Endothelial cell of umbilical vein (primary cell): ENCODE measurements around the gene UNC119.

Experiments
- EZH2 ChIP-seq: IDR thresholded peaks from 2 replicates; pipeline ENCODE4 v1.6.1; 2012; ENCODE audit warnings: borderline replicate concordance, low read depth, mild to moderate bottlenecking, moderate library complexity, low read length, inconsistent platforms; ENCODE audit not compliant: severe bottlenecking
- FOS ChIP-seq: IDR thresholded peaks from 2 replicates; pipeline ENCODE4 v1.6.1; 2011; ENCODE audit warnings: mild to moderate bottlenecking, low read length, moderate library complexity, borderline replicate concordance; ENCODE audit not compliant: insufficient read depth
- GATA2 ChIP-seq: IDR thresholded peaks from 2 replicates; pipeline ENCODE4 v1.7.0; 2011; ENCODE audit warnings: low read depth, mild to moderate bottlenecking, moderate library complexity, mixed read lengths, low read length; ENCODE audit not compliant: insufficient read length, insufficient read depth
- MYC ChIP-seq: IDR thresholded peaks from one replicate; pipeline ENCODE4 v1.6.1; 2011; ENCODE audit warnings: mild to moderate bottlenecking, low read depth, low read length
- POLR2A ChIP-seq: IDR thresholded peaks from 2 replicates; pipeline ENCODE4 v1.6.1; 2012; ENCODE audit warnings: low read depth, mild to moderate bottlenecking, control low read depth, low read length
- POLR2AphosphoS5 ChIP-seq: IDR thresholded peaks from 2 replicates; pipeline ENCODE4 v1.6.1; 2012; ENCODE audit warnings: low read depth, mild to moderate bottlenecking, control low read depth, low read length, moderate library complexity; ENCODE audit not compliant: insufficient read depth
- TF ChIP-seq, protein P1 (sequence below), 2 donors: IDR thresholded peaks; 1 replicate in 1 of 2; 2 replicates in 1 of 2; pipeline ENCODE4 v1.5.1; 2011; ENCODE audit warnings: low read length in 2 of 2, mild to moderate bottlenecking in 2 of 2, moderate library complexity in 2 of 2, control low read depth in 1 of 2, inconsistent platforms in 1 of 2, low read depth in 1 of 2; ENCODE audit not compliant: insufficient read depth in 1 of 2; ENCODE audit errors: extremely low read depth in 1 of 2
- TF ChIP-seq, protein P2 (sequence below): IDR thresholded peaks from 2 replicates; pipeline ENCODE4 v1.6.1; 2011; ENCODE audit not compliant: insufficient read depth, insufficient read length

DNA sequence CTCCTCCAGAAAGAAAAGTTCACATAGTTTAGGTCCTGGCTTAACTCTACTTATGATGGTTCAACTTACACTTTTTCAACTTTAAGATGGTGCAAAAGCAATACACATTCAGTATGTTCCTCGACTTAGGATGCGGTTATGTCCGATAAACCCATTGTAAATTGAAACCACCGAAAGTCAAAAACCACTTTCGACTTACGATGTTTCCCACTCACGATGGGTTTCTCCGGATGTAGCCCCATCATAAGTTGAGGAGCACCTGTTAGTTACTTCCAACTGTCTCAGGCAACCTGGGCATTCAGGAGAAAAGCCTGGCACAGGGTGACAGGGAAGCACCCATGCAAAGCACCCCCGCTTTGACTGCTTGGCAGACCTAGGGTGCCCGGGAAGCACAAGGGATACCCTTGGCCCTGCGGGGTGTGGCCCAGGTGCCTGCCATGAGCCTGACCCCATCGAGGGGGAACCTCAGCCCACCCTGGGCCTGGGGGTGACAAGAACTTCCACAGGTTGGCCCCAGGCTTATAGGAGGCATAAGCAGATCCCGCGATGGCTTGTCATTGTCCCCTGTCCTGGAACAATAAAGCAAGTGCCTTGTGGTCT lies 14.0 kb downstream of the UNC119 start:
- TF ChIP-seq, protein P1, sequence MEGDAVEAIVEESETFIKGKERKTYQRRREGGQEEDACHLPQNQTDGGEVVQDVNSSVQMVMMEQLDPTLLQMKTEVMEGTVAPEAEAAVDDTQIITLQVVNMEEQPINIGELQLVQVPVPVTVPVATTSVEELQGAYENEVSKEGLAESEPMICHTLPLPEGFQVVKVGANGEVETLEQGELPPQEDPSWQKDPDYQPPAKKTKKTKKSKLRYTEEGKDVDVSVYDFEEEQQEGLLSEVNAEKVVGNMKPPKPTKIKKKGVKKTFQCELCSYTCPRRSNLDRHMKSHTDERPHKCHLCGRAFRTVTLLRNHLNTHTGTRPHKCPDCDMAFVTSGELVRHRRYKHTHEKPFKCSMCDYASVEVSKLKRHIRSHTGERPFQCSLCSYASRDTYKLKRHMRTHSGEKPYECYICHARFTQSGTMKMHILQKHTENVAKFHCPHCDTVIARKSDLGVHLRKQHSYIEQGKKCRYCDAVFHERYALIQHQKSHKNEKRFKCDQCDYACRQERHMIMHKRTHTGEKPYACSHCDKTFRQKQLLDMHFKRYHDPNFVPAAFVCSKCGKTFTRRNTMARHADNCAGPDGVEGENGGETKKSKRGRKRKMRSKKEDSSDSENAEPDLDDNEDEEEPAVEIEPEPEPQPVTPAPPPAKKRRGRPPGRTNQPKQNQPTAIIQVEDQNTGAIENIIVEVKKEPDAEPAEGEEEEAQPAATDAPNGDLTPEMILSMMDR (IDR thresholded peaks at IDR 0.05; ENCODE audit: extremely low read depth in 1 of 2, insufficient read depth in 1 of 2, low read depth in 1 of 2, low read length in 2 of 2), result no peak
- TF ChIP-seq POLR2A (no peak), EZH2 (no peak), MYC (no peak), POLR2AphosphoS5 (no peak), FOS (no peak), GATA2 (no peak)
- TF ChIP-seq, protein P2, sequence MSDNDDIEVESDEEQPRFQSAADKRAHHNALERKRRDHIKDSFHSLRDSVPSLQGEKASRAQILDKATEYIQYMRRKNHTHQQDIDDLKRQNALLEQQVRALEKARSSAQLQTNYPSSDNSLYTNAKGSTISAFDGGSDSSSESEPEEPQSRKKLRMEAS, result no peak
